ENCODE data around the gene CMIP. TPM values are rescaled to one million over a fixed set of nuclear protein-coding genes. Genes with fewer than 3 reads are reported as not detected.

The CMIP gene
- total RNA-seq, 4 donors from 2014 or later: 63.9 to 89.9 (median 70.0) TPM

- H3K36me3 ChIP-seq: peaks cover 71% of the 10 kb centered on the region
- DNase-seq (ENCODE audit: low spot score in 2 of 2): no peak
Observed at GRCh38 chr16:81659249-81659648, 214.6 kb downstream of the CMIP start.

GRCh38 chr16:81661082-81661481 lies 216.5 kb downstream of the CMIP start:
- Histone ChIP-seq H3K27me3 (no peaks in the 10 kb centered on the region), H3K4me3 (no peak overlapping the region), H3K4me1 (peaks cover 8% of the 10 kb centered on the region), H3K9me3 (no peaks in the 10 kb centered on the region), H3K27ac (no peak overlapping the region), H3K36me3 (peaks cover 78% of the 10 kb centered on the region)
- TF ChIP-seq CTCF (IDR thresholded peaks at IDR 0.05): no peak
- TF ChIP-seq POLR2AphosphoS5 (IDR thresholded peaks at IDR 0.05): no peak
- no peak for TF ChIP-seq POLR2A (IDR thresholded peaks at IDR 0.05)
- no peak for TF ChIP-seq EP300 (IDR thresholded peaks at IDR 0.05)
- WGBS: 55% methylated on average over 8 of the region's 14 CpGs
- no peak for DNase-seq (ENCODE audit: low spot score in 2 of 2)

More at GRCh38 chr16:81659249-81659648, 214.6 kb downstream of the CMIP start:
- no peak overlapping the region for H3K27ac ChIP-seq
- WGBS: 91% methylated on average over 2 of the region's 2 CpGs
- no peaks in the 10 kb centered on the region for H3K27me3 ChIP-seq
- TF ChIP-seq CTCF (IDR thresholded peaks at IDR 0.05) (no peak), EP300 (IDR thresholded peaks at IDR 0.05) (no peak), POLR2AphosphoS5 (IDR thresholded peaks at IDR 0.05) (no peak), POLR2A (IDR thresholded peaks at IDR 0.05) (no peak)
- no peaks in the 10 kb centered on the region for H3K9me3 ChIP-seq
- H3K4me1 ChIP-seq: peaks cover 8% of the 10 kb centered on the region
- no peak overlapping the region for H3K4me3 ChIP-seq

GRCh38 chr16:81664153-81664552 lies 219.5 kb downstream of the CMIP start:
- H3K4me1 ChIP-seq: peaks cover 8% of the 10 kb centered on the region
- no peak overlapping the region for H3K4me3 ChIP-seq
- 96% methylated on average over 14 of the region's 14 CpGs for WGBS
- no peaks in the 10 kb centered on the region for H3K9me3 ChIP-seq
- H3K27me3 ChIP-seq: no peaks in the 10 kb centered on the region
- no peak overlapping the region for H3K27ac ChIP-seq
- no peak for DNase-seq (ENCODE audit: low spot score in 2 of 2)
- TF ChIP-seq POLR2AphosphoS5 (IDR thresholded peaks at IDR 0.05) (no peak), CTCF (IDR thresholded peaks at IDR 0.05) (no peak), POLR2A (IDR thresholded peaks at IDR 0.05) (no peak), EP300 (IDR thresholded peaks at IDR 0.05) (no peak)
- H3K36me3 ChIP-seq: peaks cover 80% of the 10 kb centered on the region

- Histone ChIP-seq H3K36me3 (peaks cover 88% of the 10 kb centered on the region), H3K27ac (no peak overlapping the region), H3K27me3 (no peaks in the 10 kb centered on the region), H3K9me3 (no peaks in the 10 kb centered on the region), H3K4me1 (peaks cover 8% of the 10 kb centered on the region), H3K4me3 (no peak overlapping the region)
- TF ChIP-seq EP300 (IDR thresholded peaks at IDR 0.05) (no peak), CTCF (IDR thresholded peaks at IDR 0.05) (no peak), POLR2A (IDR thresholded peaks at IDR 0.05) (no peak), POLR2AphosphoS5 (IDR thresholded peaks at IDR 0.05) (no peak)
- no peak for DNase-seq (ENCODE audit: low spot score in 2 of 2)
- WGBS: 87% methylated on average over 3 of the region's 4 CpGs
Observed at GRCh38 chr16:81665588-81665987, 221.0 kb downstream of the CMIP start.

- Histone ChIP-seq H3K9me3 (no peaks in the 10 kb centered on the region), H3K4me3 (no peak overlapping the region), H3K27me3 (no peaks in the 10 kb centered on the region), H3K4me1 (peaks cover 3% of the 10 kb centered on the region), H3K27ac (no peak overlapping the region), H3K36me3 (peaks cover 88% of the 10 kb centered on the region)
- no peak for DNase-seq (ENCODE audit: low spot score in 2 of 2)
- 81% methylated on average over 7 of the region's 7 CpGs for WGBS
- TF ChIP-seq EP300 (IDR thresholded peaks at IDR 0.05): no peak
Observed at GRCh38 chr16:81666113-81666512, 221.5 kb downstream of the CMIP start.
